SH-SY5Y (cell line): ENCODE results near the gene IL17C.

Experiments used
- GATA2 ChIP-seq: IDR thresholded peaks from 2 replicates; pipeline ENCODE4 v1.6.1; 2011; ENCODE audit warnings: mild to moderate bottlenecking, low read depth, low read length
- GATA3 ChIP-seq: IDR thresholded peaks from 2 replicates; pipeline ENCODE4 v1.6.1; 2011; ENCODE audit warnings: low read depth, mild to moderate bottlenecking, low read length, moderate library complexity

The IL17C gene

GRCh38 chr16:88686062-88686438, 47.7 kb downstream of the IL17C start:
- TF ChIP-seq GATA3 (no peak), GATA2 (no peak)

DNA sequence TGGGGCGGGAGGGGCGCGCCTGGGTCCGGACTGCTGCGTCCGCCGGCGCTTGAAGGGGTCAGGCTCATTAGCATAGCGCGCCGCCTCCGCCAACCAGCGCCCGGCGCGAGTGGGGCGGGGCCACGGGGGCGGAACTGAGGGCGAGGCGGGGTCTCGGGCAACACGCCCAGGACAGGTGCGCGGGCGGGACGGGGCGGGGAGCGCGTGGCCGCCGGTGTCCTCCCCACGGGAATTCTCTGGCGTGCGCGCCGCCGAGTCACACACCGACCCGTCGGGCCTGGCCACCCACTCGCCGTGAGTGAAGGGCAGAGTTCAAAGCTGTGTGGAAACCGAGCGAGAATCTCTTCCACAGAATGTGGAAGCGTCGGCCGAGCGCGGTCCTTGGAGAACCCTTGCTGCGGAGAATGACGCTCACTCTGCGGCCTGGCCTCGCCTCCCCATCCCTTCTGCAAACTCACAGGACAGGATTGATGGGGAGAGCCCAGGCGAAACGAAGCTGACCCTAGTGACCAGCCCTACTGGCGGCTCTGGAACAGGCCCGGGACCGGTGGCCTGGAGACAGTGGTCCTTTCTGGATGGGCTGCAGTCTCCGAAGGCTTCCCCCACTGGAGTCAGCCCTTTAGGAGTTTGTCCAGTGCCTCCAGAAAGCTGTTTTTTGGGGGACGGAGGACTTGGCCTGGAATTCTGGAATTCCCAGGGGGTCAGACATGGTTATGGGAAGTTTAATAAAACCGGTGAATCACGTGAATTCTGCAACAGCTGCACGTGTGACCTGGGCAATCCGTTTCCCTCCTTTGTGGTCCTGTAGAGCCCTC, 48.3 kb downstream of the IL17C start, which contains the start of gene SNAI3:
SNAI3 (minus strand) TSS at position 69 of the 815 bp plus-strand sequence. CDS start 101 bp downstream, outside the sequence.
- TF ChIP-seq GATA3 (no peak), GATA2 (no peak)

GRCh38 chr16:88687254-88687576, 48.8 kb downstream of the IL17C start:
- TF ChIP-seq GATA3 (no peak), GATA2 (no peak)

GRCh38 chr16:88687676-88688012, 49.3 kb downstream of the IL17C start:
- no peak for TF ChIP-seq GATA2
- TF ChIP-seq GATA3, result no peak

- TF ChIP-seq GATA2, result no peak
- no peak for TF ChIP-seq GATA3
These were observed 49.8 kb downstream of the IL17C start for GRCh38 chr16:88688013-88688778.
